ENCODE measurements around the gene ALDH4A1. TPM values are rescaled to one million over a fixed set of nuclear protein-coding genes. Genes with fewer than 3 reads are reported as not detected.

The ALDH4A1 gene
- total RNA-seq, 1 donor from 2014 or later: 21.8 TPM

- no peaks in the 10 kb centered on the region for H3K9me3 ChIP-seq (ENCODE audit: low read depth)
- H3K27ac Mint-ChIP-seq: no peak overlapping the region
These were observed 41.3 kb downstream of the ALDH4A1 start for GRCh38 chr1:18861082-18861481.

GRCh38 chr1:18859560-18859959 lies 42.8 kb downstream of the ALDH4A1 start, which contains the start of gene TAS1R2:
Gene TAS1R2 (minus strand): TSS chr1:18859660. CDS start chr1:18859660, 0 bp downstream.
- Mint-ChIP-seq H3K9me3 (no peaks in the 10 kb centered on the region), H3K27me3 (ENCODE audit: insufficient read depth, low read depth) (peaks cover 4% of the 10 kb centered on the region), H3K4me3 (no peak within 1 kb of the TSS), H3K27ac (no peak within 1 kb of the TSS), H3K4me1 (no peaks in the 10 kb centered on the region), H3K36me3 (no peaks in the 10 kb centered on the region)
- Histone ChIP-seq H3K27me3 (peaks cover 24% of the 10 kb centered on the region), H3K36me3 (no peaks in the 10 kb centered on the region), H3K79me2 (ENCODE audit: low read depth) (no peaks in the 10 kb centered on the region), H3F3A (ENCODE audit: low read depth) (no peaks in the 10 kb centered on the region), H3K27ac (no peak within 1 kb of the TSS), H3K4me1 (no peaks in the 10 kb centered on the region), H2AFZ (replicated peaks) (no peak within 1 kb of the TSS), H3K9ac (no peak within 1 kb of the TSS), H3K4me2 (no peak within 1 kb of the TSS), H3K4me3 (no peak within 1 kb of the TSS), H4K20me1 (ENCODE audit: low read depth) (no peaks in the 10 kb centered on the region), H3K9me3 (ENCODE audit: low read depth) (no peaks in the 10 kb centered on the region)
- DNase-seq (ENCODE audit: low spot score): no peak
- TF ChIP-seq EZH2 (IDR thresholded peaks at IDR 0.05) (no peak), EZH2phosphoT487 (IDR thresholded peaks at IDR 0.05) (no peak)

More at GRCh38 chr1:18861082-18861481, 41.3 kb downstream of the ALDH4A1 start:
- Histone ChIP-seq H3K27ac (no peak overlapping the region), H4K20me1 (ENCODE audit: low read depth) (no peaks in the 10 kb centered on the region), H3K4me3 (no peak overlapping the region), H3K36me3 (no peaks in the 10 kb centered on the region), H3K9ac (no peak overlapping the region), H3K4me1 (no peaks in the 10 kb centered on the region), H3K4me2 (no peak overlapping the region), H3K27me3 (peaks cover 10% of the 10 kb centered on the region), H3F3A (ENCODE audit: low read depth) (no peaks in the 10 kb centered on the region), H3K79me2 (ENCODE audit: low read depth) (no peaks in the 10 kb centered on the region), H2AFZ (replicated peaks) (no peak overlapping the region)
- no peak for DNase-seq (ENCODE audit: low spot score)
- no peaks in the 10 kb centered on the region for H3K36me3 Mint-ChIP-seq
- no peaks in the 10 kb centered on the region for H3K4me1 Mint-ChIP-seq
- TF ChIP-seq EZH2 (IDR thresholded peaks at IDR 0.05): no peak
- no peak for TF ChIP-seq CTCF (IDR thresholded peaks at IDR 0.05)
- no peak for TF ChIP-seq EZH2phosphoT487 (IDR thresholded peaks at IDR 0.05)
- H3K4me3 Mint-ChIP-seq: no peak overlapping the region
- no peaks in the 10 kb centered on the region for H3K9me3 Mint-ChIP-seq
- peaks cover 4% of the 10 kb centered on the region for H3K27me3 Mint-ChIP-seq (ENCODE audit: insufficient read depth, low read depth)

- Mint-ChIP-seq H3K4me1 (no peaks in the 10 kb centered on the region), H3K36me3 (no peaks in the 10 kb centered on the region), H3K4me3 (no peak overlapping the region), H3K27ac (no peak overlapping the region), H3K9me3 (no peaks in the 10 kb centered on the region), H3K27me3 (ENCODE audit: insufficient read depth, low read depth) (peaks cover 2% of the 10 kb centered on the region)
- Histone ChIP-seq H3K4me2 (no peak overlapping the region), H2AFZ (replicated peaks) (no peak overlapping the region), H3K4me3 (no peak overlapping the region), H3K36me3 (no peaks in the 10 kb centered on the region), H3K27ac (no peak overlapping the region), H4K20me1 (ENCODE audit: low read depth) (no peaks in the 10 kb centered on the region), H3K79me2 (ENCODE audit: low read depth) (no peaks in the 10 kb centered on the region), H3K9me3 (ENCODE audit: low read depth) (no peaks in the 10 kb centered on the region), H3K9ac (no peak overlapping the region), H3K27me3 (peaks cover 37% of the 10 kb centered on the region), H3F3A (ENCODE audit: low read depth) (no peaks in the 10 kb centered on the region), H3K4me1 (no peaks in the 10 kb centered on the region)
- no peak for TF ChIP-seq EZH2phosphoT487 (IDR thresholded peaks at IDR 0.05)
- no peak for TF ChIP-seq CTCF (IDR thresholded peaks at IDR 0.05)
- TF ChIP-seq EZH2 (IDR thresholded peaks at IDR 0.05): no peak
- no peak for DNase-seq (ENCODE audit: low spot score)
These were observed 44.2 kb downstream of the ALDH4A1 start for GRCh38 chr1:18858070-18858688.

GRCh38 chr1:18856435-18856834 lies 45.9 kb downstream of the ALDH4A1 start:
- no peak overlapping the region for H3K27ac ChIP-seq
- H4K20me1 ChIP-seq (ENCODE audit: low read depth): no peaks in the 10 kb centered on the region
- H3K9ac ChIP-seq: no peak overlapping the region
- no peaks in the 10 kb centered on the region for H3K9me3 Mint-ChIP-seq
- no peaks in the 10 kb centered on the region for H3K36me3 ChIP-seq
- no peak overlapping the region for H3K4me3 Mint-ChIP-seq
- no peaks in the 10 kb centered on the region for H3K9me3 ChIP-seq (ENCODE audit: low read depth)
- H3K36me3 Mint-ChIP-seq: no peaks in the 10 kb centered on the region
- no peak overlapping the region for H3K27ac Mint-ChIP-seq
- TF ChIP-seq EZH2phosphoT487 (IDR thresholded peaks at IDR 0.05) (no peak), CTCF (IDR thresholded peaks at IDR 0.05) (no peak), EZH2 (IDR thresholded peaks at IDR 0.05) (no peak)
- H3K4me1 Mint-ChIP-seq: no peaks in the 10 kb centered on the region
- H3K79me2 ChIP-seq (ENCODE audit: low read depth): no peaks in the 10 kb centered on the region
- no peaks in the 10 kb centered on the region for H3K4me1 ChIP-seq
- H3K4me3 ChIP-seq: no peak overlapping the region
- H3K27me3 Mint-ChIP-seq (ENCODE audit: insufficient read depth, low read depth): peaks cover 2% of the 10 kb centered on the region
- H3F3A ChIP-seq (ENCODE audit: low read depth): no peaks in the 10 kb centered on the region
- no peak for DNase-seq (ENCODE audit: low spot score)
- H3K4me2 ChIP-seq: no peak overlapping the region
- H2AFZ ChIP-seq (replicated peaks): no peak overlapping the region
- peaks cover 55% of the 10 kb centered on the region for H3K27me3 ChIP-seq
